Epithelial cell of proximal tubule (primary cell): ENCODE measurements around the gene OR2G2. TPM values are rescaled to one million over a fixed set of nuclear protein-coding genes. Genes with fewer than 3 reads are reported as not detected.

Source experiments
- DNase-seq: peaks from one replicate; pipeline ENCODE4 v3.0.0-alpha.2; 2011; ENCODE audit warnings: low read depth
- H3K4me3 ChIP-seq: 2 replicates; pipeline ENCODE4 v1.5.1; 2011; ENCODE audit warnings: low read depth, mild to moderate bottlenecking, low read length
- total RNA-seq: library from RNA; depleted of rRNA; stranded (reverse); fragments of >200 nt; gene quantifications from 2 replicates; pipeline ENCODE4 v1.2.3, GENCODE V29; 2015
- TF ChIP-seq, protein P1 (sequence below): conservative IDR thresholded peaks from 2 replicates; pipeline ENCODE4 v1.5.1; 2012; ENCODE audit warnings: low read depth, mild to moderate bottlenecking, low read length

Gene OR2G2
- total RNA-seq, 1 donor from 2014 or later, result not detected

DNA sequence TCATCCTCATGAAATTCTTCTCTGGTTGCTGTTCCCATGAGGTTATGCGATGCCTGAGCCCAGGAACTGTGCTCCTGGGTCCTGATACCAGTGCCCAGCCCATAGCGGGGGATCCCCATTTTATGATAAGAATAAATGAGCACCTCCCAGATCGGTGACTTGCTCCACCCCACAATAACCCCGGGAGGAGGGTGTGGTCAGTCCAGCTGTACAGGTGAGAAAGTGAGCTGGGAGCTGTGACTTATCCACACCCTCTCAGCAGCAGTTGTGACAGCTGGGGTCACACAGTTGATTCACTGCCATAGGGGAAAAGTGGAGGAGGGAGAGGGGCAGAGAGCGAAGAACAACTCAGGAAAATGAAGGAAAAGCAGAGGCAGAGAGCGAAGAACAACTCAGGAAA, 50.6 kb downstream of the OR2G2 start:
- no peak overlapping the region for H3K4me3 ChIP-seq
- DNase-seq, result no peak
- TF ChIP-seq, protein P1, sequence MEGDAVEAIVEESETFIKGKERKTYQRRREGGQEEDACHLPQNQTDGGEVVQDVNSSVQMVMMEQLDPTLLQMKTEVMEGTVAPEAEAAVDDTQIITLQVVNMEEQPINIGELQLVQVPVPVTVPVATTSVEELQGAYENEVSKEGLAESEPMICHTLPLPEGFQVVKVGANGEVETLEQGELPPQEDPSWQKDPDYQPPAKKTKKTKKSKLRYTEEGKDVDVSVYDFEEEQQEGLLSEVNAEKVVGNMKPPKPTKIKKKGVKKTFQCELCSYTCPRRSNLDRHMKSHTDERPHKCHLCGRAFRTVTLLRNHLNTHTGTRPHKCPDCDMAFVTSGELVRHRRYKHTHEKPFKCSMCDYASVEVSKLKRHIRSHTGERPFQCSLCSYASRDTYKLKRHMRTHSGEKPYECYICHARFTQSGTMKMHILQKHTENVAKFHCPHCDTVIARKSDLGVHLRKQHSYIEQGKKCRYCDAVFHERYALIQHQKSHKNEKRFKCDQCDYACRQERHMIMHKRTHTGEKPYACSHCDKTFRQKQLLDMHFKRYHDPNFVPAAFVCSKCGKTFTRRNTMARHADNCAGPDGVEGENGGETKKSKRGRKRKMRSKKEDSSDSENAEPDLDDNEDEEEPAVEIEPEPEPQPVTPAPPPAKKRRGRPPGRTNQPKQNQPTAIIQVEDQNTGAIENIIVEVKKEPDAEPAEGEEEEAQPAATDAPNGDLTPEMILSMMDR, result no peak

Other genes with a start within 250 kb of the OR2G2 start
- gene NLRP3, start 172.2 kb upstream of the OR2G2 start, total RNA-seq, result 7.4 and 8.5 TPM in 2 replicates
- not detected in 2 replicates for gene OR2B11, start 130.3 kb upstream of the OR2G2 start, total RNA-seq
- not detected in 2 replicates for gene OR2C3, start 51.9 kb upstream of the OR2G2 start, total RNA-seq
- not detected in 2 replicates for gene GCSAML, start 39.2 kb upstream of the OR2G2 start, total RNA-seq
- not detected in 2 replicates for gene OR2G3, start 17.2 kb downstream of the OR2G2 start, total RNA-seq
- gene OR13G1, start 91.4 kb downstream of the OR2G2 start, total RNA-seq, result not detected in 2 replicates
- gene OR6F1, start 128.3 kb downstream of the OR2G2 start, total RNA-seq, result not detected in 2 replicates
- not detected in 2 replicates for gene OR14K1, start 150.3 kb downstream of the OR2G2 start, total RNA-seq
- gene OR14A2, start 159.8 kb downstream of the OR2G2 start, total RNA-seq, result not detected in 2 replicates
- not detected in 2 replicates for gene OR1C1, start 172.2 kb downstream of the OR2G2 start, total RNA-seq
- gene OR14A16, start 235.8 kb downstream of the OR2G2 start, total RNA-seq, result not detected in 2 replicates